A549 (cell line): ENCODE measurements around the gene SERTAD4. TPM values are rescaled to one million over a fixed set of nuclear protein-coding genes. Genes with fewer than 3 reads are reported as not detected.
"Not testable (repeated sequence)": the region's sequence is repeated elsewhere in the genome, so short reads cannot be mapped to it uniquely, and the experiment has no call there.

ENCODE experiments used
- ATAC-seq, 2 experiments: fragments of 200-7000 bp in 1 of 2; fragments of >200 bp in 1 of 2; cut with Nextera tagmentation in 1 of 2; cut with Tn5 transposase in 1 of 2; 3 replicates each; pipeline versions ENCODE4 v1.8.0 to v1.9.1; 2018 to 2020; ENCODE audit warnings: mild to moderate bottlenecking in 1 of 2, moderate library complexity in 1 of 2
- CTCF ChIA-PET: fragments of 300-600 bp; sonication (Branson Sonifier 250); formaldehyde crosslinking; extraction: SDS; loops from one replicate; lab custom pipeline; 2021; ENCODE audit warnings: antibody characterized with exemption, inconsistent platforms; lab: Yijun Ruan, JAX
- POLR2A ChIA-PET: fragments of 350-600 bp; formaldehyde crosslinking; extraction: SDS; loops from one replicate; lab custom pipeline; 2021; ENCODE audit warnings: antibody characterized with exemption, inconsistent platforms; lab: Yijun Ruan, JAX
- DNase-seq, 2 experiments: peaks; one replicate each; pipeline versions ENCODE4 v3.0.0 to v3.0.0-alpha.2; 2011 to 2016; ENCODE audit warnings: low read depth in 1 of 2, low spot score in 1 of 2
- FAIRE-seq: peaks from 2 replicates; lab custom pipeline; 2011; peaks lifted over from hg19 to GRCh38; lab: Jason Lieb, UNC
- H3K27ac ChIP-seq, 2 experiments: fragments of >200 bp; sonication (Bioruptor Twin); formaldehyde crosslinking; 3 replicates each; pipeline ENCODE4 v1.5.1; 2016 to 2017
- H3K4me1 ChIP-seq: fragments of >200 bp; sonication (Bioruptor Twin); formaldehyde crosslinking; 3 replicates; pipeline ENCODE4 v1.6.1; 2016
- H3K4me2 ChIP-seq: fragments of >200 bp; sonication (Bioruptor Twin); formaldehyde crosslinking; 3 replicates; pipeline ENCODE4 v1.6.1; 2016
- H3K4me3 ChIP-seq: fragments of >200 bp; sonication (Bioruptor Twin); formaldehyde crosslinking; 3 replicates; pipeline ENCODE4 v1.5.1; 2016
- H3K9me3 ChIP-seq: fragments of >200 bp; sonication (Bioruptor Twin); formaldehyde crosslinking; 3 replicates; pipeline ENCODE4 v1.6.1; 2016
- ATOH8 ChIP-seq: fragments of 250-450 bp; sonication (Bioruptor Pico); IDR thresholded peaks from 2 replicates; pipeline ENCODE4 v1.5.0; 2020; ENCODE audit warnings: low read depth, mild to moderate bottlenecking, moderate library complexity
- CBX2 ChIP-seq: fragments of 200-600 bp; sonication (generic); IDR thresholded peaks from 2 replicates; pipeline ENCODE4 v1.6.1; 2016; ENCODE audit warnings: low read depth, mild to moderate bottlenecking, borderline replicate concordance
- CEBPB ChIP-seq, 2 experiments: fragments of >200 bp in 1 of 2; sonication (Bioruptor Twin) in 1 of 2; formaldehyde crosslinking in 1 of 2; IDR thresholded peaks; 2 replicates each; pipeline ENCODE4 v1.6.1; 2012 to 2016
- EHF ChIP-seq: fragments of 250-450 bp; sonication (Bioruptor Pico); IDR thresholded peaks from 2 replicates; pipeline ENCODE4 v1.5.0; 2020; ENCODE audit warnings: mild to moderate bottlenecking
- ELK1 ChIP-seq: fragments of 150-350 bp; IDR thresholded peaks from 2 replicates; pipeline ENCODE4 v1.6.1; 2014; ENCODE audit warnings: low read depth, mild to moderate bottlenecking, low read length
- ESRRA ChIP-seq: fragments of 150-350 bp; IDR thresholded peaks from 2 replicates; pipeline ENCODE4 v1.6.1; 2014; ENCODE audit warnings: mild to moderate bottlenecking, low read length, borderline replicate concordance
- FOSB ChIP-seq: fragments of 250-450 bp; sonication (Bioruptor Pico); IDR thresholded peaks from 2 replicates; pipeline ENCODE4 v1.5.0; 2020; ENCODE audit warnings: mild to moderate bottlenecking, moderate library complexity
- FOSL2 ChIP-seq, 2 experiments: fragments of 450-650 bp in 1 of 2; fragments of >200 bp in 1 of 2; sonication (Bioruptor Twin) in 1 of 2; formaldehyde crosslinking; IDR thresholded peaks; 2 replicates each; pipeline versions ENCODE4 v1.5.0 to v1.6.1; 2016 to 2020; ENCODE audit warnings: mild to moderate bottlenecking in 1 of 2, moderate library complexity in 1 of 2
- GATA3 ChIP-seq: IDR thresholded peaks from 2 replicates; pipeline ENCODE4 v1.6.1; 2012; ENCODE audit warnings: borderline replicate concordance
- HOXA7 ChIP-seq: fragments of 250-450 bp; sonication (Bioruptor Pico); IDR thresholded peaks from 2 replicates; pipeline ENCODE4 v1.5.0; 2020; ENCODE audit warnings: mild to moderate bottlenecking, moderate library complexity
- HOXB5 ChIP-seq: fragments of 250-450 bp; sonication (Bioruptor Pico); IDR thresholded peaks from 2 replicates; pipeline ENCODE4 v1.5.0; 2020; ENCODE audit warnings: mild to moderate bottlenecking, moderate library complexity
- JUNB ChIP-seq: fragments of >200 bp; sonication (Bioruptor Twin); formaldehyde crosslinking; IDR thresholded peaks from 2 replicates; pipeline ENCODE4 v1.6.1; 2016
- SMC3 ChIP-seq: fragments of >200 bp; sonication (Bioruptor Twin); formaldehyde crosslinking; IDR thresholded peaks from 3 replicates; pipeline ENCODE4 v1.6.1; 2018; ENCODE audit warnings: inconsistent platforms
- TP53 ChIP-seq: fragments of 250-450 bp; sonication (Bioruptor Pico); IDR thresholded peaks from 2 replicates; pipeline ENCODE4 v1.5.0; 2021; ENCODE audit warnings: mild to moderate bottlenecking, moderate library complexity
- USF2 ChIP-seq: fragments of 450-650 bp; IDR thresholded peaks from 2 replicates; pipeline ENCODE4 v1.6.1; 2014; ENCODE audit warnings: antibody characterized with exemption
- ZFP36 ChIP-seq: fragments of 450-650 bp; IDR thresholded peaks from 2 replicates; pipeline ENCODE4 v1.6.1; 2014; ENCODE audit warnings: borderline replicate concordance; ENCODE audit not compliant: partially characterized antibody
- WGBS: methylation state at CpG from one replicate; pipeline ENCODE4 v1.1.6; 2017; ENCODE audit errors: missing lambda C conversion rate; 5-methylcytosine and 5-hydroxymethylcytosine counted together
- polyA plus RNA-seq, 4 experiments: library from polyadenylated mRNA; depleted of rRNA in 3 of 4; stranded (reverse); fragments of >200 nt; fragmentation: RNase III in 1 of 4; extraction: RNeasy Plus Mini Kit Qiagen cat#74134 plus additional on column Dnase treatment in 1 of 4; gene quantifications; 2 replicates in 3 of 4; 3 replicates in 1 of 4; pipeline ENCODE4 v1.2.3, GENCODE V29; 2011 to 2017
- TF ChIP-seq, protein P1 (sequence below): IDR thresholded peaks from 2 replicates; pipeline ENCODE4 v1.6.1; 2012
- TF ChIP-seq, protein P2 (sequence below): IDR thresholded peaks from 2 replicates; pipeline ENCODE4 v1.6.1; 2012; ENCODE audit warnings: low read depth, borderline replicate concordance
- TF ChIP-seq, protein P3 (sequence below): IDR thresholded peaks from 2 replicates; pipeline ENCODE4 v1.6.1; 2012

The SERTAD4 gene
- polyA plus RNA-seq, 2 of the 4 experiments (the other 2 are of a cell fraction) = 0.62 to 0.71 TPM

DNA sequence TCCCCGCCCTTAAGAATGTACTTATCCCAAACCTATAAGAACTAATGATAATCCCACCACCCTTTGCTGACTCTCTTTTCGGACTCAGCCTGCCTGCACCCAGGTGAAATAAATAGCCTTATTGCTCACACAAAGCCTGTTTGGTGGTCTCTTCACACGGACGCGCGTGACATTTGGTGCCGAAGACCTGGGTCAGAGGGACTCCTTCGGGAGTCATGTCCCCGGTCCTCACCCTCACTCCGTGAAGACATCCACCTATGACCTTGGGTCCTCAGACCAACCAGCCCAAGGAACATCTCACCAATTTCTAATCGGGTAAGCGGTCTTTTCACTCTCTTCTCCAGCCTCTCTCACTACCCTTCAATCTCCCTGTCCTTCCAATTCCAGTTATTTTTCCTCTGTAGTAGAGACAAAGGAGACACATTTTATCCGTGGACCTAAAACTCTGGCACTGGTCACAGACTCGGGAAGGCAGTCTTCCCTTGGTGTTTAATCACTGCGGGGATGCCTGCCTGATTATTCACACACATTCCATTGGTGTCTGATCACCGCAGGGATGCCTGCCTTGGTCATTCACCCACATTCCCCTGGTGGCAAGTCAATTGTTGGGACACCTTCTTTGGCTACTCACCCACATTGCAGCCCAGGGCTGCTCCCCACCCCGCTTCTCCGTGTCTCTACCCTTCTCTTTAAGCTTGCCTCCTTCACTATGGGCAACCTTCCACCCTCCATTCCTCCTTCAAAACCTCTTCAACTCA, 44.6 kb upstream of the SERTAD4 start:
- 55% methylated on average over 18 of the region's 18 CpGs for WGBS
- H3K4me3 ChIP-seq, POLR2A ChIA-PET, FAIRE-seq, H3K9me3 ChIP-seq: not testable (repeated sequence)
- ATAC-seq (peak; percentile 30 to 43; a peak in 2 of 6 replicates), DNase-seq (peak in 1 of 2 experiments; percentile 39)
- CTCF ChIA-PET = interaction anchor here (2.1 kb wide), 1 partner anchor 123 kb away, joined by 4 read pairs; no protein-coding TSS in a partner anchor
- TF ChIP-seq GATA3 = peak; percentile 23; the same call in 1 of the 2 replicates
- peak; percentile 40; the same call in 1 of the 2 replicates for TF ChIP-seq JUNB
- TF ChIP-seq FOSL2 (IDR thresholded peaks at IDR 0.05) = 0 out of 2 replicates have a peak, but pooled peaks have one; percentile 43
- TF ChIP-seq FOSL2 (CRISPR knock-in tag; IDR thresholded peaks at IDR 0.05) = peak; percentile 44
- TF ChIP-seq, protein P1, sequence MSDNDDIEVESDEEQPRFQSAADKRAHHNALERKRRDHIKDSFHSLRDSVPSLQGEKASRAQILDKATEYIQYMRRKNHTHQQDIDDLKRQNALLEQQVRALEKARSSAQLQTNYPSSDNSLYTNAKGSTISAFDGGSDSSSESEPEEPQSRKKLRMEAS = 0 out of 2 replicates have a peak, but pooled peaks have one; percentile 21
- TF ChIP-seq CEBPB (IDR thresholded peaks at IDR 0.05) = 0 out of 4 replicates have a peak, but pooled peaks of 1 of the 2 experiments have one; percentile 14
- Histone ChIP-seq H3K4me1 (peaks cover 14% of the 10 kb centered on the region; the same call in 2 of the 3 replicates), H3K4me2 (peak overlapping the region; percentile 61), H3K27ac (peak overlapping the region; percentile 23 to 73; a peak in 4 of 6 replicates)

GRCh38 chr1:210189426-210189825, 43.2 kb upstream of the SERTAD4 start:
- ATAC-seq (no peak), DNase-seq (no peak), FAIRE-seq (no peak)
- ChIA-PET POLR2A (no interaction called here), CTCF (interaction anchor here (0.6 to 2.1 kb wide), 3 partner anchors 56 to 1599 kb away, joined by 3 to 4 read pairs (median 3); no protein-coding TSS in a partner anchor)
- peaks cover 14% of the 10 kb centered on the region; the same call in 2 of the 3 replicates for H3K4me1 ChIP-seq
- H3K9me3 ChIP-seq = no peaks in the 10 kb centered on the region
- no peak overlapping the region for H3K4me2 ChIP-seq
- 78% methylated on average over 7 of the region's 7 CpGs for WGBS
- TF ChIP-seq, protein P2, sequence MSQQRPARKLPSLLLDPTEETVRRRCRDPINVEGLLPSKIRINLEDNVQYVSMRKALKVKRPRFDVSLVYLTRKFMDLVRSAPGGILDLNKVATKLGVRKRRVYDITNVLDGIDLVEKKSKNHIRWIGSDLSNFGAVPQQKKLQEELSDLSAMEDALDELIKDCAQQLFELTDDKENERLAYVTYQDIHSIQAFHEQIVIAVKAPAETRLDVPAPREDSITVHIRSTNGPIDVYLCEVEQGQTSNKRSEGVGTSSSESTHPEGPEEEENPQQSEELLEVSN = no peak
- TF ChIP-seq ZFP36 (no peak), EHF (no peak), ATOH8 (CRISPR knock-in tag) (no peak), ELK1 (no peak), ESRRA (no peak), HOXA7 (CRISPR knock-in tag) (no peak), CBX2 (no peak)
- TF ChIP-seq, protein P3, sequence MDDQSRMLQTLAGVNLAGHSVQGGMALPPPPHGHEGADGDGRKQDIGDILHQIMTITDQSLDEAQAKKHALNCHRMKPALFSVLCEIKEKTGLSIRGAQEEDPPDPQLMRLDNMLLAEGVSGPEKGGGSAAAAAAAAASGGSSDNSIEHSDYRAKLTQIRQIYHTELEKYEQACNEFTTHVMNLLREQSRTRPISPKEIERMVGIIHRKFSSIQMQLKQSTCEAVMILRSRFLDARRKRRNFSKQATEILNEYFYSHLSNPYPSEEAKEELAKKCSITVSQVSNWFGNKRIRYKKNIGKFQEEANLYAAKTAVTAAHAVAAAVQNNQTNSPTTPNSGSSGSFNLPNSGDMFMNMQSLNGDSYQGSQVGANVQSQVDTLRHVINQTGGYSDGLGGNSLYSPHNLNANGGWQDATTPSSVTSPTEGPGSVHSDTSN = no peak
- peak overlapping the region in 1 of 2 experiments; percentile 13; a peak in 1 of 6 replicates for H3K27ac ChIP-seq
- no peak overlapping the region for H3K4me3 ChIP-seq

DNA sequence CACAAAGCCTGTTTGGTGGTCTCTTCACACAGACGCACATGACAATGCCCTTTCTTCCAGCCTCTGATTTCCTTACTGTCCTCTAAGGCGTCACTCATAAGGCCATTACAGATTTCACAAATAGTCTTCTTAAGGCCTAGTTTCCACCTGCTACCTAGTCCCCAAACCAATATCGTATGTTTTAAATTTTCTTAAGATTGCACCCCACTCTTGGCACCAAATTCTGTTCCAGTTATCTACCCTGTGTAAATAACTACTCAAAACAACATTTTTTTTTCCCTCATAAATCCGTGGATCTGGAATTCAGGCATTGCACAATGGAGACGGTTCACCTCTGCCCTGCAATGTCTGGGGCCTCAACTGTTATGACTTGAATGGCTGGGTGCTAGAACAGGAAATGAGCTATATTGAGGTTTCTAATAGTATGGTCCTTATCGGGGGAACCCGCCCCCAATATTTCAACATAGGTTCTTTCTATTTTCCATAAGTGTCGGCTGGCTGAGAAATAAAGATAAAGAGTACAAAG, 36.9 kb upstream of the SERTAD4 start:
- no peak for FAIRE-seq
- CTCF ChIA-PET = no interaction called here

DNA sequence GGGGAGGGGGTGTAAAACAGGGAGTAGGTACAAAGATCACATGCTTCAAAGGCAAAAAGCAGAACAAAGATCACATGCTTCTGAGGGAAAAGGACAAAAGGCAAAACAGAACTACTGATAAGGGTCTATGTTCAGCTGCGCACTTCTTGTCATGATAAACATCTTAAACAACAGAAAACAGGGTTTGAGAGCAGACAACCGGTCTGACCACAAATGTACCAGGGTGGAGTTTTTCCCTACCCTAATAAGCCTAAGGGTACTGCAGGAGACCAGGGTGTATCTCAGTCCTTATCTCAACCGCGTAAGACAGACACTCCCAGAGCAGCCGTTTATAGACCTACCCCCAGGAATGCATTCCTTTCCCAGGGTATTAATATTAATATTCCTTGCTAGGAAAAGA, 36.3 kb upstream of the SERTAD4 start:
- ATAC-seq, H3K27ac ChIP-seq, FAIRE-seq, H3K4me1 ChIP-seq, DNase-seq, POLR2A ChIA-PET, H3K4me2 ChIP-seq, CTCF ChIA-PET, H3K4me3 ChIP-seq: not testable (repeated sequence)
- 78% methylated on average over 5 of the region's 5 CpGs for WGBS
- H3K9me3 ChIP-seq = peaks cover 13% of the 10 kb centered on the region

More for the DNA sequence above, 36.9 kb upstream of the SERTAD4 start:
- ATAC-seq (no peak), DNase-seq (no peak)
- Histone ChIP-seq H3K9me3 (peaks cover 13% of the 10 kb centered on the region), H3K4me2 (no peak overlapping the region), H3K4me1 (no peaks in the 10 kb centered on the region), H3K4me3 (no peak overlapping the region), H3K27ac (no peak overlapping the region)
- 40% methylated on average over 8 of the region's 8 CpGs for WGBS
- no peak for TF ChIP-seq SMC3
- no peak for TF ChIP-seq HOXB5 (CRISPR knock-in tag)
- TF ChIP-seq FOSB (CRISPR knock-in tag) = no peak
- no peak for TF ChIP-seq TP53 (CRISPR knock-in tag)
- no peak for TF ChIP-seq USF2
- TF ChIP-seq, protein P1 = no peak
- POLR2A ChIA-PET = no interaction called here
